GM19468 (cell line): ENCODE measurements around the gene AOAH.
"Not testable (repeated sequence)": the region's sequence is repeated elsewhere in the genome, so short reads cannot be mapped to it uniquely, and the experiment has no call there.

ENCODE experiments used
- ATAC-seq: cut with Tn5 transposase; IDR thresholded peaks from one replicate; pipeline ENCODE4 v1.9.1; 2021; ENCODE audit warnings: mild to moderate bottlenecking, moderate library complexity, moderate number of reproducible peaks; ENCODE audit not compliant: unreplicated experiment; ENCODE audit errors: extremely low read depth

AOAH gene

GRCh38 chr7:36661135-36661840, 63.0 kb downstream of the AOAH start:
- ATAC-seq: no peak

- no peak for ATAC-seq
These were observed 64.5 kb downstream of the AOAH start for GRCh38 chr7:36659638-36660341.

GRCh38 chr7:36659172-36659516, 65.2 kb downstream of the AOAH start:
- no peak for ATAC-seq

- no peak for ATAC-seq
These were observed 65.7 kb downstream of the AOAH start for GRCh38 chr7:36658335-36659171.

GRCh38 chr7:36657036-36657660, 67.1 kb downstream of the AOAH start:
- no peak for ATAC-seq

GRCh38 chr7:36654436-36654835, 69.9 kb downstream of the AOAH start:
- no peak for ATAC-seq

- ATAC-seq: no peak
These were observed 70.5 kb downstream of the AOAH start for GRCh38 chr7:36653663-36654355.

- ATAC-seq: no peak
These were observed 71.2 kb downstream of the AOAH start for GRCh38 chr7:36653008-36653662.

- ATAC-seq: no peak
These were observed 71.9 kb downstream of the AOAH start for GRCh38 chr7:36652431-36652830.

GRCh38 chr7:36651404-36651803, 72.9 kb downstream of the AOAH start:
- ATAC-seq: no peak

- no peak for ATAC-seq
These were observed 73.5 kb downstream of the AOAH start for GRCh38 chr7:36650766-36651312.

GRCh38 chr7:36650320-36650719, 74.0 kb downstream of the AOAH start:
- ATAC-seq: no peak

GRCh38 chr7:36649319-36649718, 75.0 kb downstream of the AOAH start:
- ATAC-seq: not testable (repeated sequence)

- no peak for ATAC-seq
These were observed 75.9 kb downstream of the AOAH start for GRCh38 chr7:36648441-36648840.

- no peak for ATAC-seq
These were observed 79.5 kb downstream of the AOAH start for GRCh38 chr7:36644625-36645422.

GRCh38 chr7:36642414-36642813, 81.9 kb downstream of the AOAH start:
- ATAC-seq: no peak

- ATAC-seq: no peak
These were observed 82.3 kb downstream of the AOAH start for GRCh38 chr7:36642010-36642409.

GRCh38 chr7:36640682-36641081, 83.6 kb downstream of the AOAH start:
- ATAC-seq: no peak
